ENCODE measurements around the gene TUBA8. TPM values are rescaled to one million over a fixed set of nuclear protein-coding genes. Genes with fewer than 3 reads are reported as not detected.

TUBA8 gene
- total RNA-seq = 6.5 and 6.8 TPM in 2 replicates

GRCh38 chr22:18110194-18110953 is at the start of gene TUBA8:
Gene TUBA8 (plus strand): TSS chr22:18110809. CDS start chr22:18110866, 57 bp downstream.

GRCh38 chr22:18077639-18078328 is 32.8 kb upstream of the TUBA8 start, which contains the start of gene PEX26:
Gene PEX26 (plus strand): TSS chr22:18077990. CDS start chr22:18078377, 387 bp downstream.

Other genes with a start within 250 kb of the TUBA8 start
- 16.2 and 22.2 TPM in 2 replicates for gene MICAL3, start 86.2 kb upstream of the TUBA8 start, total RNA-seq
- gene PEX26, start 32.8 kb upstream of the TUBA8 start, total RNA-seq = 16.2 and 24.8 TPM in 2 replicates
- gene USP18, start 39.4 kb downstream of the TUBA8 start, total RNA-seq = 42.2 and 167 TPM in 2 replicates